Effector memory CD4-positive, alpha-beta T cell (primary cell): Measurements from ENCODE around the gene MAP7D1.

Source experiments
- DNase-seq, 3 donors: peaks; one replicate each; pipeline ENCODE4 v3.0.0-alpha.2; 2020
- H3K27ac ChIP-seq: 2 replicates; pipeline ENCODE4 v1.7.0; 2013; ENCODE audit warnings: mild to moderate bottlenecking, low read length, moderate library complexity; ENCODE audit not compliant: insufficient read depth, poor library complexity, severe bottlenecking
- H3K27me3 ChIP-seq: replicated peaks from 2 replicates; pipeline ENCODE4 v1.7.0; 2013; ENCODE audit warnings: mild to moderate bottlenecking, low read length; ENCODE audit not compliant: insufficient read depth, control insufficient read depth, poor library complexity, severe bottlenecking
- H3K36me3 ChIP-seq: 2 replicates; pipeline ENCODE4 v1.7.0; 2013; ENCODE audit warnings: mild to moderate bottlenecking, low read length, moderate library complexity; ENCODE audit not compliant: control insufficient read depth, insufficient read depth
- H3K4me1 ChIP-seq: 2 replicates; pipeline ENCODE4 v1.7.0; 2013; ENCODE audit warnings: low read length, mild to moderate bottlenecking; ENCODE audit not compliant: control insufficient read depth, insufficient read depth, poor library complexity, severe bottlenecking
- H3K4me3 ChIP-seq: 2 replicates; pipeline ENCODE4 v1.7.0; 2013; ENCODE audit warnings: low read length, low read depth, mild to moderate bottlenecking; ENCODE audit not compliant: insufficient read depth, poor library complexity, severe bottlenecking
- H3K9me3 ChIP-seq: 2 replicates; pipeline ENCODE4 v1.7.0; 2013; ENCODE audit warnings: mild to moderate bottlenecking, low read length, moderate library complexity; ENCODE audit not compliant: control insufficient read depth

Gene MAP7D1

GRCh38 chr1:36203027-36203553 lies 47.1 kb downstream of the MAP7D1 start:
- no peaks in the 10 kb centered on the region for H3K36me3 ChIP-seq
- DNase-seq = no peak
- H3K27ac ChIP-seq = no peak overlapping the region
- no peaks in the 10 kb centered on the region for H3K27me3 ChIP-seq
- no peaks in the 10 kb centered on the region for H3K4me1 ChIP-seq
- H3K9me3 ChIP-seq = no peaks in the 10 kb centered on the region
- no peak overlapping the region for H3K4me3 ChIP-seq

- DNase-seq = no peak
- Histone ChIP-seq H3K27ac (no peak overlapping the region), H3K4me3 (no peak overlapping the region), H3K4me1 (no peaks in the 10 kb centered on the region), H3K9me3 (no peaks in the 10 kb centered on the region), H3K36me3 (no peaks in the 10 kb centered on the region), H3K27me3 (no peaks in the 10 kb centered on the region)
Observed at GRCh38 chr1:36203554-36204346, 47.8 kb downstream of the MAP7D1 start.

GRCh38 chr1:36204347-36204909 lies 48.5 kb downstream of the MAP7D1 start:
- H3K36me3 ChIP-seq = no peaks in the 10 kb centered on the region
- no peaks in the 10 kb centered on the region for H3K27me3 ChIP-seq
- H3K27ac ChIP-seq = no peak overlapping the region
- no peak overlapping the region for H3K4me3 ChIP-seq
- DNase-seq = no peak
- H3K4me1 ChIP-seq = no peaks in the 10 kb centered on the region
- H3K9me3 ChIP-seq = no peaks in the 10 kb centered on the region

GRCh38 chr1:36206323-36206858 lies 50.4 kb downstream of the MAP7D1 start:
- no peak overlapping the region for H3K27ac ChIP-seq
- H3K9me3 ChIP-seq = no peaks in the 10 kb centered on the region
- no peaks in the 10 kb centered on the region for H3K4me1 ChIP-seq
- no peaks in the 10 kb centered on the region for H3K36me3 ChIP-seq
- H3K27me3 ChIP-seq = no peaks in the 10 kb centered on the region
- no peak for DNase-seq
- H3K4me3 ChIP-seq = no peak overlapping the region

- no peaks in the 10 kb centered on the region for H3K36me3 ChIP-seq
- H3K27ac ChIP-seq = no peak overlapping the region
- H3K4me1 ChIP-seq = no peaks in the 10 kb centered on the region
- H3K27me3 ChIP-seq = no peaks in the 10 kb centered on the region
- DNase-seq = no peak
- no peaks in the 10 kb centered on the region for H3K9me3 ChIP-seq
- H3K4me3 ChIP-seq = no peak overlapping the region
Observed at GRCh38 chr1:36207339-36207738, 51.4 kb downstream of the MAP7D1 start.

GRCh38 chr1:36208978-36209703 lies 53.2 kb downstream of the MAP7D1 start:
- H3K36me3 ChIP-seq = no peaks in the 10 kb centered on the region
- H3K27me3 ChIP-seq = no peaks in the 10 kb centered on the region
- no peaks in the 10 kb centered on the region for H3K9me3 ChIP-seq
- no peak overlapping the region for H3K27ac ChIP-seq
- no peak for DNase-seq
- H3K4me3 ChIP-seq = no peak overlapping the region
- no peaks in the 10 kb centered on the region for H3K4me1 ChIP-seq

- no peaks in the 10 kb centered on the region for H3K4me1 ChIP-seq
- no peak overlapping the region for H3K4me3 ChIP-seq
- no peaks in the 10 kb centered on the region for H3K9me3 ChIP-seq
- no peak for DNase-seq
- H3K36me3 ChIP-seq = no peaks in the 10 kb centered on the region
- H3K27me3 ChIP-seq = no peaks in the 10 kb centered on the region
- no peak overlapping the region for H3K27ac ChIP-seq
Observed at GRCh38 chr1:36211307-36211706, 55.3 kb downstream of the MAP7D1 start.

- Histone ChIP-seq H3K27ac (no peak overlapping the region), H3K27me3 (no peaks in the 10 kb centered on the region), H3K9me3 (no peaks in the 10 kb centered on the region), H3K36me3 (no peaks in the 10 kb centered on the region), H3K4me3 (no peak overlapping the region), H3K4me1 (no peaks in the 10 kb centered on the region)
- no peak for DNase-seq
Observed at GRCh38 chr1:36211841-36212240, 55.9 kb downstream of the MAP7D1 start.

- H3K36me3 ChIP-seq = no peaks in the 10 kb centered on the region
- no peak overlapping the region for H3K4me3 ChIP-seq
- DNase-seq = no peak
- H3K27me3 ChIP-seq = no peaks in the 10 kb centered on the region
- H3K9me3 ChIP-seq = no peaks in the 10 kb centered on the region
- no peak overlapping the region for H3K27ac ChIP-seq
- no peaks in the 10 kb centered on the region for H3K4me1 ChIP-seq
Observed at GRCh38 chr1:36212782-36213181, 56.8 kb downstream of the MAP7D1 start.

GRCh38 chr1:36217670-36218069 lies 61.7 kb downstream of the MAP7D1 start:
- Histone ChIP-seq H3K27ac (no peak overlapping the region), H3K4me1 (peaks cover 3% of the 10 kb centered on the region), H3K27me3 (no peaks in the 10 kb centered on the region), H3K9me3 (no peaks in the 10 kb centered on the region), H3K36me3 (no peaks in the 10 kb centered on the region), H3K4me3 (no peak overlapping the region)
- DNase-seq = no peak
